ENCODE measurements around the gene PTCHD4.
"Not testable (repeated sequence)": the region's sequence is repeated elsewhere in the genome, so short reads cannot be mapped to it uniquely, and the experiment has no call there.

The PTCHD4 gene

DNA sequence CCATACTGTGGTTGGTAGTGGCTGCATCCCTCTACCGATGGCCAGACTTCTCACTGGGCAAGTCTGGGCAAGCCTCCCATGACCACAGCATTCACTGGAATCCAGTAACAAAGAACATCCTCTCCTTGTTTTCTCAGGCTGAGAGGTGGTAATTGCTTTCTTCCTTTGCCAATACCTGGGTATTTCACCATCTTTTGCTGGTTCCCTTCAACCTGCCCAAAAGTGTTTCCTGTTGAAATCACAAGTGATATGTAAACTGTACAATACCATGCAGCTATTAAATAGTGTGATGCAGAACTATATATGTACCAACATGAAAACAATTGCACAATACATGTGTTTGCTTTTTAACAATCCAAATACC is at the start of gene PTCHD4:
TSS of gene PTCHD4 (minus strand) at position 55 of the 364 bp plus-strand sequence. CDS start 42,240 bp downstream, outside the sequence.
- no peak for DNase-seq

DNA sequence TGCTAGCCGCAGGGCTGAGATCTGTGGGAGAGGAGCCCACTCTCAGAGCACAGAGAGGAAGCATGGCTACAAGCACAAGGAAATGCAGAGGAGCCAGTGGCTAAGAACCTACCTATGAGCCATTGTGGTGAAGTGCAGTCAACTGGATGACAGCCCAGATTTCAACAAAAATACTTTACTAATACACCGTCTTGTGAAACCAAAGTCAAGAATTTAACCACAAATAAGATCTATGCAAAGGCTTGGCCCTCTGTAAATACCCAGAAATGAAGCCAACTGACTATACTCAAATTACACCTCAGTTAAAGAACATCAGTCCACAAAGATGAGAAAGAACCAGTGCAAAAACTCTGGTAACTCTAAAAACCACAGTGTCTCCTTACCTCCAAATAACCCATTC is 40.1 kb upstream of the PTCHD4 start:
- no peak for DNase-seq

DNA sequence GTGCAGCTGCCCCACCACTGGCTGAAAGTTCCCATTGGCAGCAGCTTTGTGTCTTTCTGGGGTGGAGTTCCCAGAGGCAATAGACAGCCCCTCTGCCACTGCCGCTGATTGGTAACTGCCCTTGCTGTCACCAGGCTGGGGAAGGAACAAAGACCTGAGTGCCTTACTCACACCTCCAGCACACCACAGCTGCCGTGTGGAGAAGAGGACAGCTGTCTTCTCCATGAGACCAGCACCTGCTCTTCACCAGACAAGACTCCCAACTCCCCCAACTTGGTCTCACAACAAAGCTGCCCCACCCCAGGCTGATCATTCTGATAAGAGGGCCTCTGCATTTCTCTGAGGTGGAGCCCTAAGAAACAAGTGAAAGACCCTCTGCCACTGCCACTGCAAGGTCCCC is 39.7 kb upstream of the PTCHD4 start:
- no peak for DNase-seq

DNA sequence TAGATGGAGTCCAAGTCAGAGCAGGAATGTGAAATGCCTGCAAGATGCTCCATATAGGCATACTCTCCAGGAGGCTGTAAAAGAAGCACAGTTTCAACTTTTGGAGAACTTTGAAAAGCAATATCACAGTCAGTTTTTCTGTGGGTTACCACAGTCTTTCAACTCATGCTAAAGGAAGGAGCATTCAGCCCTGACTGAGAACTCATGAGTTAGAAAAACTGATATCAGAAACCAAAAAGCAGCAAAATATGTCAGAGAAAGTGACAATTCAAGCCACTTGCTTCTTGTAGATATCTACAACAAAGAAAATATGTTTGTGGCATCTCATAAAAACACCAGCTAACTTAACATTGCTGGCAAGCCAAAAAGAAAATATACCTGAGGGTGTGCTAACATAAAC is 36.1 kb upstream of the PTCHD4 start:
- DNase-seq: no peak

DNA sequence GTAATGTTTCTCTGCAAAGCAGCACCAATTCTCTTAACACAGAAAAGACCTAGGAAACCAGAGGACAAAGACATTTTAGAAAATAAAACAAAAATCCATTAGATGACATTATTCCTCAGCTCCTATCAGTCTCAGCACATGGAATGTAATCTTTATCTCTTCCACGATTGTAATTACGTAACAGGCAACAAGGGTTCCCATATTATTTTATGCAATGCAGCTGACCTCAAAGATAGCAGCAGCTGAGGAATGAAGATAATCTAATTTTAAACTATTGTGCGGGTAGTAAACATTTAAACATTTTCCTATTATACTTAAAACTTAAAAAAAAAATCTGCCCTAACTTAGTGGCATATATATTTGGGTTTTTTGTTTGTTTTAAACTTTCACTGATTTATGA is 33.0 kb upstream of the PTCHD4 start:
- DNase-seq: no peak

DNA sequence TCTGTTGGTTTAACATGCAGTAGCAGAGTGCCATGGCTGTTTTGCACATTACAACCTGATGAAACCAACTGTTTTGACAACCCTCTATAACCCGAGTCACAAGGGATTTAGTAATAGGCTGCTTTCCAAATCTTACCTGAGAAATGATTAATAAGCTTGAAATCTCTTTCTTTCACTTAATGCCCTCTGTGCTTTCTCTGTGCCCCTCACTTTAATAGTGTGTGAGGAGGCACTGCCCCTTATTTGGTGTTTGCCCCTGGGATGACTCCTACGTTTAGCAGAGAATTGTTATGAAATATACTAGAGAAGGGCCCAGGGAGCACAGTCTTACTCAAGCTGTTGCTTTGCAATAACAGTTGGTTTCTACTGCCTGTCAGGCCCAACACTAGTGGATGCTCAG is 31.0 kb upstream of the PTCHD4 start:
- DNase-seq: no peak

DNA sequence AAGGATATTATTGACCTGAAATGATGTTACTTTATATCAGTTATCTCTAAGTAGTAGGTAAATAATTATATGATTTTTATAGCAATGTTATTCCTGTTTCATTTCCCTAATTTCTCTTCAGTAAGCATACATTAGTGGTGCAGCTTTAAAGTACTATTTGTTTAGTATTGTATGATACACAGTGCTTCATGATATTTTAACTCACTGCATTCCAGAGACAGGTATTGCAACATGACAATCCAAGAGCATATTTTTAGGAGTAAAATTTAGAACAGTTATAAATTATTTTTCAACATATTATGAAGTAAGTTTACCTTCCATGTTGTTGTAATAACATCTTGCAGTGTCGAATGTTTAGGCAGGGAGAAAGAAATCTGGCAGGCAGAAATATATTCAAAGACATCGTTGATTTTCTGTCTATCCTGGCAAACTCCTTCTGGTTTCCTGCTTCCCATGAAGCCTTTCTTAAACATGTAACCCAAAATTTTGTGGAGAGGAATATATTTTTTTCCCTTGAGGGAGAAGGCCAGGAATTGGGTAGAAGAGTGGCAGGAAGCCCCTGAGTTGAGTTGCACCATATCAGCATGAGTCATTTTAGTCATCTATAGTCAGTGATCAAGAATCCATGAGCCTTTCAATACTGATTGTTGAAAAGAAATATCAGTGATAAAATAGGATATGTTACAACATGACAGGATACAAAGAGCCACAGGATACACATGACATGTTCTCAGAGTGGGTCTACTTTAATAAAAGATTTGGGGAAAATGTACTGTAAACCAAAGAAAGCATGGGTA is 29.0 kb upstream of the PTCHD4 start:
- no peak for DNase-seq

DNA sequence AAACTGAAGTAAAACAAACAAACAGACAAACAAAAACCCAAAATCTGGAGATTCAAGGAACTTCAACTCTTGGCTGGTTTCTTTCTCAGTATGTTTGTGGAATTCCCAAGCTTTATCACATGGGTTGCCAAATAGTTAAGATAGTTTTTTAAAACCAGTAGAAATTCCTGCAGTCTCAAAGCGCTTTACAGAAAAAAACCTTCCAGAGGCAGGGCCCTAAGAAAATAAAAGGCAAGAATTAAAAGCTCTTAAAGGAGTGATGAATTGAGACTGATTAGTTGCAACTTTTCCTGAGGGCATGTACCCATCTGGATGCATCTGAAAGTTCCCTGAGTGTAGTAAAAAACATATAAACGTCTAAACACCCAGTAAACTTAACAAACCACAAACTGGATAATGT is 25.9 kb upstream of the PTCHD4 start:
- DNase-seq: no peak

DNA sequence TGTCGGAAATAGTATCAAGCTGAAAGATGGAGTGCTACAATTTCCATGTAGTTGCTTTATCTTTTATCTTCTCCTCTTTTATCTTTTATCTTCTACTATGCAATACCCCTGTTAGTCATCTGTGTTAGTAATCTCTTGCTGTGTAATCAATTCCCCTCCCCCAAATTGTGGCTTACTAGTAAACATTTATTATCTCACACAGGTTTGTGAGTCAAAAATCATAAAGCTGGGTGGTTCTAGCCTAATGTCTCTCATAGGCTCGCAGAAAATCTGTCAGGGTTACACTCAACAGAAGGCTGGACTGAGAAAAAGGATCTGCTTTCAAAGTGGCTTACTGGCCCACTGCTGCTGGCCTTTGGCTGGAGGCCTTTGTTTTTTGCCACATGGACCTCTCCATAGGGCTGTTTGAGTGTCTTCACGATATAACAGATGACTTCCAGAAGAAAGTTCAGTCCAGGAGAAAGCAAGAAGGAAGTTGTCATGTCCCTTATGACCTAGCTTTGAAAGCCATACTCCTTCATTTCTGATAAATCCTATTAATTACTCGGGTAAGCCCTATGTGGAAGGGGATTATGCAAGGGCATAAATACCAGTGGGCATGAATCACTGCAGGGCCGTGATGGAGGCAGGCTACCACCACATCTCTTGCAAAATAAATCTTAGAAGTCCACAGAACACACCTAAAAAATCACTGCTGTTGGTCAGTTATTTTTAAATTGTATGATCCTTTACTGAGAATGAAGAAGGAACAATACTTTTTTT is 24.5 kb upstream of the PTCHD4 start:
- DNase-seq: no peak

DNA sequence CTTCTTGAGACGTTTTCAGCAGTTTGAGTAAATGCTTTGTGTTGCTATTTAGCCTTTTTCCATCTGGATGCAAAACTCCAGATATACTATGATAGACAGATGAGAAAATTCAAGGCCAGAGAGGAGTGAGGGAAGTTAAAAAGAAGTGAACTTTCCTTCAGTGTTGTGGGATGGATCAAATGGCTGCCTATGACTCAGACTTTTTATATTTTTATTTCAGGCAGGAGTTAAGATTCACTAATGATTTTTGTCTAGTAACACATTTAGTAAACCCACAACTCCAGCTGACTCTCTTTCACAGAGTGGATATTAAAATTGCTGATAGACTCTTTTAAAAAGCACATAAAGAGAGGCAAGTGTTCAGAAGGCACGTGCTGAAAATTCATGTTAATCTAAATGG is 23.2 kb upstream of the PTCHD4 start:
- no peak for DNase-seq

DNA sequence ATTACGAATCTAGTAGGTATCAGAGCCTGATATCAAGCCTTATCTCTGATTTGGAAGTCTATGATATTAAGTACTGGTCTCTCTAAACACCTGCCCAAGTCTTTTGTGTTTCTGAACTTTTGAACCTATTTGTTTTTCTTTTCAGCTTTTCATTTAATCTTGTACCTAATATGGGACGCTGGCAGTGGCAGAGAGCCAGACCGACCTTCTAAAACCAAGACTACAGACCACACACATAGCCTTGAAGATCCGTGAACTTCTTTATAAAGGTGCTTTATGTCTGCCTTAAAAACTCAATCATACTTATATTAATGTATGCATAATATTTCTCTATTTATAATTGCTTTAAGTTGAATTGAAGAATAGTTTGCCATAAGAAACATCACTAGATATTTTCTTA is 12.6 kb upstream of the PTCHD4 start:
- DNase-seq: no peak

DNA sequence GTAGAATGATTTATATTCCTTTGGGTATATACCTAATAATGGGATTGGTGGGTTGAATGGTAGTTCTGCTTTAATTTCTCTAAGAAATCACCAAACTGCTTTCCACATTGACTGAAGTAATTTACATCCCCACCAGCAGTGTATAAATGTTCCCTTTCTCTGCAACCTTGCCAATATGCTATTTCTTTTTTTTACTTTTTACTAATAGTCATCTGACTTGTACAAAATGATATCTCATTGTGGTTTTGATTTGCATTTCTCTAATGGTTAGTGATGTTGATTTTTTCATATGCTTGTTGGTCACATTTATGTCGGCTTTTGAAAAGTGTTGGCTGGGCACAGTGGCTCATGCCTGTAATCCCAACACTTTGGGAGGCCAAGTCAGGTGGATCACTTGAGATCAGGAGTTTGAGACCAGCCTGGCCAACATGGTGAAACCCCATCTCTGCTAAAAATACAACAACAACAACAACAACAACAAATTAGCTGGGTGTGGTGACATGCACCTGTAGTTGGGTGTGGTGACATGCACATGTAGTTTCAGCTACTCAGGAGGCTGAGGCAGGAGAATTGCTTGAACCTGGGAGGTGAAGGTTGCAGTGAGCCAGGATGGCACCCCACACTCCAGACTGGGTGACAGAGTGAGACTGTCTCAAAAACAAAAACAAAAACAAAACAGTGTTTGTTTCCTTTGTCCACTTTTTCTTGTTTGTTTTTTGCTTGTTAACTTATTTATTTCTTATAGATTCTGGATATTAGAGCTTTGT is 11.2 kb upstream of the PTCHD4 start:
- not testable (repeated sequence) for DNase-seq

DNA sequence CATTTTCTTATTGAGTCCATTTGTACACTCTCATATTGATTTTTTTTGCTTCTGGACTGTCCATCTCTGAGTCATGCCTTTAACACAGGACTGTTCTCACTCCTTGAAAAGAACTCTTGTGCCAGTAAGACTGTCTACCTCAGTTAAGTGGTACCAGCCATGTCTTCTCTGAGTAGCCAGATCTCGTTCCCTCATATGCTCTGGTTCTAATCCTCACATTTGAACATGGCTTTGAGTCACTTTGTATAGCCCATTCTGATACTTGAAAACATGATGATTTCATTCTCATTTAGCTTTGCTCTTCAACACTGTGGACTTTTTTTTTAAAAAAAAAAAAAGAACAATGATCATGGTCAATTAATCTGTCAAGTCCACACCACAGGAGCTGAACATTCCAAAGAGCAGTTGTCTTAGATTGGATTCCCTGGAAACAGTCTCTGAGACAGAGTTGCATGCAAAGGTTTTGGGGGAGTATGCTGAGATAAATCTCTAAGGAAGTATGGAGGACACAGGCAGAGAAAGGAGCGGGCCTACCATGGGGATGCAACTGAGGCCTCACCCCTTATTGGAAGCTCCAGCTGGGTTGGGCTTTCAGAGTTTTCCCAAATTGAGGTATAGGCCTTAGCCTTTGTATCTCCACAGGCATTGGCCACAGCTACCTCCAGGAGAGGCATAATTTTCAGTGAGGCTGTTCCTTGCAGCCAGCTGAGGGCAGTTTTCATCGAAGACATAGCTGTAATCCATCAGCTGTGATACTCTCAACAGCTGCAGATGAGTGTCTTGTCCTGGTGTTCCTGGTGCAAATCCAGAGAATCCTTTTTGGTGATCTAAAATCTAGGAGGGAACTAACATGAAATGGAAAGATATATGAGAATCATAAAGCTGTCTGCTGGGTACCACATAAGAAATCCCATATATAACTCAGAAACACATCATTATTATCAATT is 6.0 kb upstream of the PTCHD4 start:
- DNase-seq: no peak

DNA sequence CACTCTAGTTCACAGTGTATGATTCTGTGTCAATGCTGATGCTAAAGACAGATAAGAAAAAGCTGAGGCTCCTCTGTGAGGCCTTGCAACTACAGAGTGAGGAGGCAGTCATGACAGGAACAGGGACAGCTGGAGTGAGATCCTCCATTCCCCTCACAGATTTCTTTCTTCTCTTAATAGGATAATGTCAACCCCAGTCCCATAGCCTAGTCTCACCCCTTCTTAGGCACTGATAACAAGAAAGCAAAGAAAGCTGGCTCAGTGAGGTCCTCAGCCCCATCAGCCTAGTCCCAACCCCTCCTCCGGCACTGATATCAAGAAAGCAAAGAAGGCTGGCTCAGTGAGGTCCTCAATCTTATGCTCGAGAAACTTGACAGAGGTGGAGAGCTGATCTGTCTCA is 2.1 kb upstream of the PTCHD4 start:
- no peak for DNase-seq

DNA sequence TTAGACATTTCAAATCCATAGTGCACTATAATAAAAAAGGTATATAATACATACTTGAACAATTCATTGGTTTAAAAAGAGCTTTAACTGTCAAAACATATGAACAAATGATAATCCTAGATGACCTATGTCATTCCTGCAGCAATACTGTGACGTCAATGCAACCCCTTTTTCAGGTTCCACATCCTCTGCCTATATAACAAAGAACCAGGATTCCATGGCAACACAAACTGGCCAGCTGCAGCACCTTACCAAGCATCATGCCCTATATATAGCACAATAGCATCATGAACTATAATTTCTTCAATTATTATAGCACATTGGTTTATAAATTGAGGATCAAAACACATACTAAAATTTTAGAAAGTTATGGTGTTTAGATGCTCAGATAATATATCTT is 578 bp upstream of the PTCHD4 start:
- no peak for DNase-seq

DNA sequence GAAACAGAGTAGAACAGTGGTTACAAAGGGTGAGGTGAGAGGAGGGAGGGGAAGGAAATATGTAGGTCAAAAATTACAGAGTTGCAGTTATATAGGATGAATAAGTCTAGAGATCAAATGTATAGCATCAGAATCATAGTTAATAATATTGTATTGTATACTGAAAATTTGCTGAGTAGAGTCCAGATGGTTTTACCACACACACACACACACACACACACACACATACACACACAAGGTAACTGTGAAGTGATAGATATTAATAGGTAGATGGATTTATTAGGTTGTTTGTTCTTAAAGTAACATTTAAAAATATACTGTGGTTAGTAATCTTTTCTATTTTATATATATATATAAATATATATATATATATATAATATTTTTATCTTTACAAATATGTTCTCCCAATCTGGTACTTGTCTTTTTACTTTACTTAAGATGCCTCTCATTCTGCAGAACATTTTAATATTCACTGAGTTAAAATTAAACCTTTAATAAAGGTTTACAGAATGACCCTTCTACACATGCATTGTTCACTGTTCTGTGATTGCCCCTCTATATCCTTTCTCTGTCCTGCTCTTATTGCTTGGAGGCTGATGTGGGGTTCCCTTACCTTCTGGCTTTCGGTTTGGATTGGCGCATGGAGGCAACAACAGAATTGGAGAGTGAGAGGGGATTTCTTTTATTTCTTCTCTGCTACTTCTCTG is 408 bp downstream of the PTCHD4 start:
- DNase-seq: no peak

DNA sequence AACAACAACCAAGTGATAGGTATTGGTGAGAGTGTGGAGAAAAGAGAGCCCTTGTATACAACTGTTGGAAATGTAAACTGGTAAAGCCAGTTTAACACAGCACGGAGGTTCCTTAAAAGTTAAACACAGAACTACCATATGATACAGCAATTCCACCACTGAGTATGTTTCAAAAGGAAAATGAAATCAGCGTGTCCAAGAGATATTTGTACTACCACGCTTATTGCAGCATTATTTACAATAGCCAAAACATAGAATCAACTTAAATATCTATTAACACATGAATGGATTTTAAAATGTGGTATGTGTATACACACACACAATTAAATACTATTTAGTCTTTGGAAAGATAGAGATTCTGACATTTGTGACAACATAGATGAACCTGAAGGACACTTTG is 1.1 kb downstream of the PTCHD4 start:
- DNase-seq: no peak

DNA sequence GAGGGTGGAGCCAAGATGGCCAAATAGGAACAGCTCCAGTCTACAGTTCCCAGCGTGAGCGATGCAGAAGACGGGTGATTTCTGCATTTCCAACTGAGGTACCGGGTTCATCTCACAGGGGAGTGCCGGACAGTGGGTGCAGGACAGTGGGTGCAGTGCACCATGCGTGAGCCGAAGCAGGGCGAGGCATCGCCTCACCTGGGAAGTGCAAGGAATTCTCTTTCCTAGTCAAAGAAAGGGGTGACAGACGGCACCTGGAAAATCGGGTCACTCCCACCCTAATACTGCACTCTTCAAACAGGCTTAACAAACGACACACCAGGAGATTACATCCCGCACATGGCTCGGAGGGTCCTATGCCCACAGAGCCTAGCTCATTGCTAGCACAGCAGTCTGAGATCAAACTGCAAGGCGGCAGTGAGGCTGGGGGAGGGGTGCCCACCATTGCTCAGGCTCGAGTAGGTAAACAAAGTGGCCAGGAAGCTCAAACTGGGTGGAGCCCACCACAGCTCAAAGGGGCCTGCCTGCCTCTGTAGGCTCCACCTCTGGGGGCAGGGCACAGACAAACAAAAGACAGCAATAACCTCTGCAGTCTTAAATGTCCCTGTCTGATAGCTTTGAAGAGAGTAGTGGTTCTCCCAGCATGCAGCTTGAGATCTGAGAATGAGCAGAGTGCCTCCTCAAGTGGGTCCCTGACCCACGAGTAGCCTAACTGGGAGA is 8.4 kb downstream of the PTCHD4 start:
- not testable (repeated sequence) for DNase-seq

DNA sequence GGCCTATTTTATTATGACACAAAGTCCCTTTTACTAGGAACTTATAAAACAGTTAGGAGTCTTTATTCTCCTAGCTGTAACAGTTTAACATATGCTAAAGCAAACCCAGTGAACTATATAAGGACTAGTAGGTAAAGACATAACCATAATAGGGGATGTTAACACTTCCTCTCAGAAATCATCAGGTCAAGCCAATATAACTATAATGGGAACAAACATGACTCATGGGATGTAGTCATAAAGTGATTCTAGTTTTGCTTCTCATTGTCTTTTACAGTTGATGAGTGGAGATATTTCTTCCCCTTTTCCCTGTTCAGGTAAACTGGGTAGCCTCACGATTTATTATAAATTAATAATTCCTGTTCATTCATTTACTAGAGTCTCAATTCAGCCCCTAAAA is 9.7 kb downstream of the PTCHD4 start:
- DNase-seq: no peak

DNA sequence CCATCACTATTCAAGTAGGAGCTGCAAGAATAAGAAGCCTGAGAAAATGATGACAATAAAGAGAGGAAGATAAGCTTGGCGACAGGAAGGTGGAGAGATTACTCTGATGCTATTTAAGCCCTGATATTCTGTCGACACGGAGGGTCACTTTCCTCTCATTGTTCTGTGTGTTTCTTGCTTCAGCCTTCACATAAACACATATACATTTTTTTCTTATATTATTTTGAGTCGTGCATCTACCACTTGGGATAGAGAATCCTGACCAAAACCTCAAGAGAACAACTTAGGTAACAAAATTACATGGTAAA is 10.5 kb downstream of the PTCHD4 start:
- no peak for DNase-seq

All from activated CD4-positive, alpha-beta T cell treated with anti-CD3 and anti-CD28 coated beads, Interleukin-2, Interleukin-6, amounts not matched to agents 100 ng/mL and 50 ng/mL, durations not matched to agents 16 hours and 8 hours (primary cell).